Endothelial cell of umbilical vein (primary cell): ENCODE data around the gene HS3ST3A1. TPM values are rescaled to one million over a fixed set of nuclear protein-coding genes. Genes with fewer than 3 reads are reported as not detected.

Experiments
- BruUV-seq: library from RNA; stranded (reverse); fragments of 400-500 nt; replicated peaks from 2 replicates; lab custom pipeline; 2021; lab: Mats Ljungman, UMichigan
- CTCF ChIA-PET: fragments of 300-600, 350-600 bp; sonication (Branson Sonifier 250); formaldehyde crosslinking; loops from one replicate; lab custom pipeline; 2021; ENCODE audit warnings: antibody characterized with exemption, inconsistent platforms; lab: Charles Lee
- POLR2A ChIA-PET: fragments of 300-600, 350-600 bp; sonication (Branson Sonifier 250); formaldehyde crosslinking; loops from one replicate; lab custom pipeline; 2021; ENCODE audit warnings: antibody characterized with exemption, inconsistent platforms; lab: Charles Lee
- DNase-seq: peaks from one replicate; pipeline ENCODE4 v3.0.0-alpha.2; 2011; ENCODE audit warnings: low read depth, low spot score
- FAIRE-seq: peaks from 2 replicates; lab custom pipeline; 2011; peaks lifted over from hg19 to GRCh38; lab: Jason Lieb, UNC
- H2AFZ ChIP-seq: 2 replicates; pipeline ENCODE4 v1.6.0; 2012; ENCODE audit warnings: low read depth, low read length, control low read depth, inconsistent platforms
- H3K27ac ChIP-seq: 2 replicates; pipeline ENCODE4 v1.5.1; 2011; ENCODE audit warnings: low read depth, mild to moderate bottlenecking, control low read depth, low read length, moderate library complexity; ENCODE audit not compliant: insufficient read depth
- H3K27me3 ChIP-seq, 2 experiments: 2 replicates each; pipeline versions ENCODE4 v1.6.0 to v1.6.1; 2011; ENCODE audit warnings: low read length in 2 of 2, mixed read lengths in 1 of 2; ENCODE audit not compliant: control insufficient read depth in 2 of 2, insufficient read depth in 2 of 2
- H3K36me3 ChIP-seq, 2 experiments: 2 replicates in 1 of 2; 3 replicates in 1 of 2; pipeline ENCODE4 v1.5.1; 2011; ENCODE audit warnings: low read length in 2 of 2, mild to moderate bottlenecking in 1 of 2, moderate library complexity in 1 of 2; ENCODE audit not compliant: control insufficient read depth in 2 of 2, insufficient read depth in 2 of 2; ENCODE audit errors: extremely low read depth in 1 of 2
- H3K4me1 ChIP-seq: 3 replicates; pipeline ENCODE4 v1.5.1; 2011; ENCODE audit warnings: mild to moderate bottlenecking, low read length; ENCODE audit not compliant: control insufficient read depth, insufficient read depth; ENCODE audit errors: extremely low read depth
- H3K4me2 ChIP-seq: 2 replicates; pipeline ENCODE4 v1.6.1; 2011; ENCODE audit warnings: low read length, control low read depth, mixed read lengths; ENCODE audit not compliant: insufficient read depth
- H3K4me3 ChIP-seq, 3 experiments: fragments of 200-600 bp in 1 of 3; sonication (generic), shearing (Covaris generic) in 1 of 3; replicated peaks in 1 of 3; 2 replicates each; pipeline ENCODE4 v1.5.1; 2011 to 2016; ENCODE audit warnings: control low read depth in 3 of 3, low read length in 3 of 3, mild to moderate bottlenecking in 2 of 3, inconsistent platforms in 1 of 3, low read depth in 1 of 3, moderate library complexity in 1 of 3; ENCODE audit not compliant: insufficient read depth in 1 of 3
- H3K79me2 ChIP-seq: 2 replicates; pipeline ENCODE4 v1.6.0; 2012; ENCODE audit warnings: low read length, inconsistent platforms; ENCODE audit not compliant: control insufficient read depth, insufficient read depth
- H3K9ac ChIP-seq: replicated peaks from 2 replicates; pipeline ENCODE3; 2011; ENCODE audit warnings: low read length, control low read depth; ENCODE audit not compliant: insufficient read depth; ENCODE audit errors: extremely low read depth
- H3K9me1 ChIP-seq: replicated peaks from 3 replicates; pipeline ENCODE4 v1.6.0; 2011; ENCODE audit warnings: mild to moderate bottlenecking, low read length; ENCODE audit not compliant: control insufficient read depth, insufficient read depth; ENCODE audit errors: extremely low read depth
- H3K9me3 ChIP-seq: replicated peaks from 2 replicates; pipeline ENCODE4 v1.5.1; 2012; ENCODE audit warnings: low read length, inconsistent platforms; ENCODE audit not compliant: control insufficient read depth, insufficient read depth
- H4K20me1 ChIP-seq: replicated peaks from 2 replicates; pipeline ENCODE3; 2011; ENCODE audit warnings: mild to moderate bottlenecking, low read length; ENCODE audit not compliant: control insufficient read depth, insufficient read depth; ENCODE audit errors: extremely low read depth
- EZH2 ChIP-seq: IDR thresholded peaks from 2 replicates; pipeline ENCODE4 v1.6.1; 2012; ENCODE audit warnings: borderline replicate concordance, low read depth, mild to moderate bottlenecking, moderate library complexity, low read length, inconsistent platforms; ENCODE audit not compliant: severe bottlenecking
- FOS ChIP-seq: IDR thresholded peaks from 2 replicates; pipeline ENCODE4 v1.6.1; 2011; ENCODE audit warnings: mild to moderate bottlenecking, low read length, moderate library complexity, borderline replicate concordance; ENCODE audit not compliant: insufficient read depth
- GATA2 ChIP-seq: IDR thresholded peaks from 2 replicates; pipeline ENCODE4 v1.7.0; 2011; ENCODE audit warnings: low read depth, mild to moderate bottlenecking, moderate library complexity, mixed read lengths, low read length; ENCODE audit not compliant: insufficient read length, insufficient read depth
- JUN ChIP-seq: IDR thresholded peaks from 2 replicates; pipeline ENCODE4 v1.6.1; 2011; ENCODE audit warnings: borderline replicate concordance, low read depth; ENCODE audit not compliant: insufficient read length, insufficient read depth
- MYC ChIP-seq: IDR thresholded peaks from one replicate; pipeline ENCODE4 v1.6.1; 2011; ENCODE audit warnings: mild to moderate bottlenecking, low read depth, low read length
- POLR2A ChIP-seq: IDR thresholded peaks from 2 replicates; pipeline ENCODE4 v1.6.1; 2012; ENCODE audit warnings: low read depth, mild to moderate bottlenecking, control low read depth, low read length
- POLR2AphosphoS5 ChIP-seq: IDR thresholded peaks from 2 replicates; pipeline ENCODE4 v1.6.1; 2012; ENCODE audit warnings: low read depth, mild to moderate bottlenecking, control low read depth, low read length, moderate library complexity; ENCODE audit not compliant: insufficient read depth
- dilution Hi-C: fragments of 300-500 bp; cut with MboI; formaldehyde crosslinking; loops from one replicate; pipeline ENCODE4 v1.15.0; 2019; ENCODE audit warnings: low sequenced_read_pairs; ENCODE audit not compliant: extremely low pct_ligation_motif_present
- intact Hi-C: fragments of 100-400 bp; cut with micrococcal nuclease; formaldehyde crosslinking; loops from one replicate; pipeline ENCODE4 v1.10.0; 2022
- polyA plus RNA-seq, 4 experiments: library from polyadenylated mRNA; depleted of rRNA in 3 of 4; stranded (reverse) in 3 of 4; unstranded in 1 of 4; fragments of >200 nt; gene quantifications; 2 replicates each; pipeline versions ENCODE4 v1.2.1 to v1.2.3, GENCODE V29; 2011 to 2012; ENCODE audit warnings: missing spikeins in 1 of 4
- total RNA-seq: library from RNA; stranded (reverse); gene quantifications from 2 replicates; pipeline ENCODE4 v1.2.3, GENCODE V29; 2021
- TF ChIP-seq, protein P1 (sequence below), 2 donors: IDR thresholded peaks; 1 replicate in 1 of 2; 2 replicates in 1 of 2; pipeline ENCODE4 v1.5.1; 2011; ENCODE audit warnings: low read length in 2 of 2, mild to moderate bottlenecking in 2 of 2, moderate library complexity in 2 of 2, control low read depth in 1 of 2, inconsistent platforms in 1 of 2, low read depth in 1 of 2; ENCODE audit not compliant: insufficient read depth in 1 of 2; ENCODE audit errors: extremely low read depth in 1 of 2
- TF ChIP-seq, protein P2 (sequence below): IDR thresholded peaks from 2 replicates; pipeline ENCODE4 v1.6.1; 2011; ENCODE audit not compliant: insufficient read depth, insufficient read length

HS3ST3A1 gene
- total and polyA plus RNA-seq, 2 donors (not counting 3 experiments of a cell fraction or from before 2014, with no cell fraction given) = not detected

DNA sequence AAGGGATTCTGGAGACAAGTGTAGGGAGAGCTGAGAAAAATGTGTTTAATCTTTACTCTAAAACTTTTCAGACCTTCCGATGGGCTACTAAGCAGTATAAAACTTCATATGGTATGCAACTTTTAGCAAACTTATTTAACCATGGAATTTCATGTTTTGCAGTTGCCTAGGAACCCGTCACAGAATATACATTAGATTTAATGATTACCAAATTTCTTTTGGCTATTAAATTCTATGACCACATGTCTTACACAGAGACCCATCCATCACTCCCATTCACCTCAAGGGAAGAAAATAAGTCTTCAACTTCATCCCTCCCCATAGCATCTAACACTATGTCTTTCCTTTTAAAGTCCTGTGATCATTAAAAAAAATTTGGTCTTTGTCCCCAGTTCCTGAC, 54.9 kb downstream of the HS3ST3A1 start:
- CTCF ChIA-PET = no interaction called here
- no peaks in the 10 kb centered on the region for H3K36me3 ChIP-seq
- H4K20me1 ChIP-seq = no peaks in the 10 kb centered on the region
- no peak overlapping the region for H3K27ac ChIP-seq
- H3K27me3 ChIP-seq = no peaks in the 10 kb centered on the region
- intact Hi-C loops = no loop called here
- H2AFZ ChIP-seq = no peak overlapping the region
- dilution Hi-C loops = no loop called here
- H3K9me3 ChIP-seq = no peaks in the 10 kb centered on the region
- DNase-seq (no peak), FAIRE-seq (no peak)
- no TSS peak for BruUV-seq
- H3K9me1 ChIP-seq = no peaks in the 10 kb centered on the region
- H3K4me1 ChIP-seq = no peaks in the 10 kb centered on the region
- POLR2A ChIA-PET = no interaction called here
- no peak overlapping the region for H3K4me3 ChIP-seq
- no peak overlapping the region for H3K4me2 ChIP-seq
- no peaks in the 10 kb centered on the region for H3K79me2 ChIP-seq
- no peak for TF ChIP-seq MYC
- TF ChIP-seq, protein P1, sequence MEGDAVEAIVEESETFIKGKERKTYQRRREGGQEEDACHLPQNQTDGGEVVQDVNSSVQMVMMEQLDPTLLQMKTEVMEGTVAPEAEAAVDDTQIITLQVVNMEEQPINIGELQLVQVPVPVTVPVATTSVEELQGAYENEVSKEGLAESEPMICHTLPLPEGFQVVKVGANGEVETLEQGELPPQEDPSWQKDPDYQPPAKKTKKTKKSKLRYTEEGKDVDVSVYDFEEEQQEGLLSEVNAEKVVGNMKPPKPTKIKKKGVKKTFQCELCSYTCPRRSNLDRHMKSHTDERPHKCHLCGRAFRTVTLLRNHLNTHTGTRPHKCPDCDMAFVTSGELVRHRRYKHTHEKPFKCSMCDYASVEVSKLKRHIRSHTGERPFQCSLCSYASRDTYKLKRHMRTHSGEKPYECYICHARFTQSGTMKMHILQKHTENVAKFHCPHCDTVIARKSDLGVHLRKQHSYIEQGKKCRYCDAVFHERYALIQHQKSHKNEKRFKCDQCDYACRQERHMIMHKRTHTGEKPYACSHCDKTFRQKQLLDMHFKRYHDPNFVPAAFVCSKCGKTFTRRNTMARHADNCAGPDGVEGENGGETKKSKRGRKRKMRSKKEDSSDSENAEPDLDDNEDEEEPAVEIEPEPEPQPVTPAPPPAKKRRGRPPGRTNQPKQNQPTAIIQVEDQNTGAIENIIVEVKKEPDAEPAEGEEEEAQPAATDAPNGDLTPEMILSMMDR (IDR thresholded peaks at IDR 0.05; ENCODE audit: extremely low read depth in 1 of 2, insufficient read depth in 1 of 2, low read depth in 1 of 2, low read length in 2 of 2) = no peak
- TF ChIP-seq EZH2 = no peak
- TF ChIP-seq FOS = no peak
- no peak for TF ChIP-seq JUN
- TF ChIP-seq, protein P2, sequence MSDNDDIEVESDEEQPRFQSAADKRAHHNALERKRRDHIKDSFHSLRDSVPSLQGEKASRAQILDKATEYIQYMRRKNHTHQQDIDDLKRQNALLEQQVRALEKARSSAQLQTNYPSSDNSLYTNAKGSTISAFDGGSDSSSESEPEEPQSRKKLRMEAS = no peak
- no peak for TF ChIP-seq POLR2AphosphoS5
- TF ChIP-seq GATA2 = no peak
- TF ChIP-seq POLR2A = no peak
- H3K9ac ChIP-seq = no peak overlapping the region
